ENCODE results near the gene UTP4.

The UTP4 gene

GRCh38 chr16:69132424-69133252, at the start of gene UTP4, which contains the start of gene CHTF8:
UTP4 (plus strand) TSS chr16:69132649; CDS start chr16:69133460, 811 bp downstream.
CHTF8 (minus strand) TSS chr16:69132588; CDS start chr16:69121458, 11,130 bp downstream.
- Mint-ChIP-seq H3K9me3 (no peaks in the 10 kb centered on the region), H3K27me3 (no peaks in the 10 kb centered on the region), H3K36me3 (peaks cover 22% of the 10 kb centered on the region), H3K4me1 (peaks cover 51% of the 10 kb centered on the region), H3K4me3 (peak within 1 kb of the TSS; percentile 98), H3K27ac (peak within 1 kb of the TSS; percentile 95)
- peak; percentile 98 for ATAC-seq

- Mint-ChIP-seq H3K4me1 (peaks cover 5% of the 10 kb centered on the region), H3K27me3 (no peaks in the 10 kb centered on the region), H3K4me3 (no peak overlapping the region), H3K27ac (no peak overlapping the region), H3K36me3 (peaks cover 37% of the 10 kb centered on the region), H3K9me3 (no peaks in the 10 kb centered on the region)
- ATAC-seq = no peak
Observed at GRCh38 chr16:69083306-69083941, 49.0 kb upstream of the UTP4 start.

GRCh38 chr16:69084289-69084688, 48.2 kb upstream of the UTP4 start:
- Mint-ChIP-seq H3K36me3 (peaks cover 37% of the 10 kb centered on the region), H3K27ac (no peak overlapping the region), H3K4me3 (no peak overlapping the region), H3K27me3 (no peaks in the 10 kb centered on the region), H3K9me3 (no peaks in the 10 kb centered on the region), H3K4me1 (peaks cover 5% of the 10 kb centered on the region)
- ATAC-seq = no peak

GRCh38 chr16:69085032-69085695, 47.3 kb upstream of the UTP4 start:
- no peaks in the 10 kb centered on the region for H3K27me3 Mint-ChIP-seq
- H3K27ac Mint-ChIP-seq = no peak overlapping the region
- peaks cover 5% of the 10 kb centered on the region for H3K4me1 Mint-ChIP-seq
- H3K4me3 Mint-ChIP-seq = no peak overlapping the region
- no peaks in the 10 kb centered on the region for H3K9me3 Mint-ChIP-seq
- ATAC-seq = no peak
- H3K36me3 Mint-ChIP-seq = peaks cover 33% of the 10 kb centered on the region

GRCh38 chr16:69087161-69087581, 45.3 kb upstream of the UTP4 start:
- Mint-ChIP-seq H3K4me3 (no peak overlapping the region), H3K27ac (no peak overlapping the region), H3K27me3 (no peaks in the 10 kb centered on the region), H3K9me3 (no peaks in the 10 kb centered on the region), H3K36me3 (peaks cover 31% of the 10 kb centered on the region), H3K4me1 (peaks cover 5% of the 10 kb centered on the region)
- no peak for ATAC-seq

- Mint-ChIP-seq H3K36me3 (peaks cover 25% of the 10 kb centered on the region), H3K9me3 (no peaks in the 10 kb centered on the region), H3K27ac (no peak overlapping the region), H3K27me3 (no peaks in the 10 kb centered on the region), H3K4me3 (no peak overlapping the region), H3K4me1 (peaks cover 7% of the 10 kb centered on the region)
- ATAC-seq = no peak
Observed at GRCh38 chr16:69088684-69089083, 43.8 kb upstream of the UTP4 start.

- no peak overlapping the region for H3K27ac Mint-ChIP-seq
- H3K36me3 Mint-ChIP-seq = peaks cover 20% of the 10 kb centered on the region
- H3K9me3 Mint-ChIP-seq = no peaks in the 10 kb centered on the region
- peaks cover 13% of the 10 kb centered on the region for H3K4me1 Mint-ChIP-seq
- no peak overlapping the region for H3K4me3 Mint-ChIP-seq
- ATAC-seq = peak; percentile 56
- H3K27me3 Mint-ChIP-seq = no peaks in the 10 kb centered on the region
Observed at GRCh38 chr16:69089091-69089910, 43.1 kb upstream of the UTP4 start.

GRCh38 chr16:69093974-69094373, 38.5 kb upstream of the UTP4 start:
- Mint-ChIP-seq H3K9me3 (no peaks in the 10 kb centered on the region), H3K27me3 (no peaks in the 10 kb centered on the region), H3K36me3 (no peaks in the 10 kb centered on the region), H3K4me1 (peaks cover 15% of the 10 kb centered on the region), H3K4me3 (no peak overlapping the region), H3K27ac (no peak overlapping the region)
- peak; percentile 71 for ATAC-seq

- peak overlapping the region; percentile 31 for H3K4me3 Mint-ChIP-seq
- peaks cover 15% of the 10 kb centered on the region for H3K4me1 Mint-ChIP-seq
- no peaks in the 10 kb centered on the region for H3K9me3 Mint-ChIP-seq
- no peak overlapping the region for H3K27ac Mint-ChIP-seq
- peak; percentile 27 for ATAC-seq
- no peaks in the 10 kb centered on the region for H3K27me3 Mint-ChIP-seq
- no peaks in the 10 kb centered on the region for H3K36me3 Mint-ChIP-seq
Observed at GRCh38 chr16:69094501-69094900, 37.9 kb upstream of the UTP4 start.

GRCh38 chr16:69095193-69095592, 37.3 kb upstream of the UTP4 start:
- Mint-ChIP-seq H3K27me3 (no peaks in the 10 kb centered on the region), H3K4me3 (no peak overlapping the region), H3K36me3 (no peaks in the 10 kb centered on the region), H3K4me1 (peaks cover 15% of the 10 kb centered on the region), H3K9me3 (no peaks in the 10 kb centered on the region), H3K27ac (no peak overlapping the region)
- no peak for ATAC-seq

GRCh38 chr16:69100071-69100691, 32.3 kb upstream of the UTP4 start:
- peaks cover 30% of the 10 kb centered on the region for H3K27me3 Mint-ChIP-seq
- peaks cover under 1% of the 10 kb centered on the region for H3K4me1 Mint-ChIP-seq
- H3K9me3 Mint-ChIP-seq = no peaks in the 10 kb centered on the region
- no peak overlapping the region for H3K27ac Mint-ChIP-seq
- no peaks in the 10 kb centered on the region for H3K36me3 Mint-ChIP-seq
- ATAC-seq = no peak
- H3K4me3 Mint-ChIP-seq = no peak overlapping the region

- H3K4me1 Mint-ChIP-seq = peaks cover 26% of the 10 kb centered on the region
- H3K4me3 Mint-ChIP-seq = peak within 1 kb of the TSS; percentile 88
- ATAC-seq = peak; percentile 63
- no peak within 1 kb of the TSS for H3K27ac Mint-ChIP-seq
- peaks cover 76% of the 10 kb centered on the region for H3K27me3 Mint-ChIP-seq
- peaks cover 15% of the 10 kb centered on the region for H3K36me3 Mint-ChIP-seq
- H3K9me3 Mint-ChIP-seq = no peaks in the 10 kb centered on the region
Observed at GRCh38 chr16:69105501-69106361, 26.7 kb upstream of the UTP4 start, which contains the start of gene HAS3. HAS3 (plus strand) TSS chr16:69105653; CDS start chr16:69109396, 3,743 bp downstream.

- Mint-ChIP-seq H3K27me3 (peaks cover 76% of the 10 kb centered on the region), H3K9me3 (no peaks in the 10 kb centered on the region), H3K27ac (no peak overlapping the region), H3K4me1 (peaks cover 26% of the 10 kb centered on the region), H3K4me3 (peak overlapping the region; percentile 68), H3K36me3 (peaks cover 17% of the 10 kb centered on the region)
- ATAC-seq = peak; percentile 10
Observed at GRCh38 chr16:69106491-69107315, 25.7 kb upstream of the UTP4 start.
